ENCODE data around the gene ARMH4. TPM values are rescaled to one million over a fixed set of nuclear protein-coding genes. Genes with fewer than 3 reads are reported as not detected.

ARMH4 gene
- polyA plus RNA-seq, 1 experiment, result 1.6 TPM

GRCh38 chr14:58121530-58122186, 30.4 kb downstream of the ARMH4 start:
- Histone ChIP-seq H3K36me3 (ENCODE audit: control insufficient read depth, insufficient read depth, low read length) (no peaks in the 10 kb centered on the region), H3K4me3 (ENCODE audit: low read depth, low read length) (no peak overlapping the region), H3K27me3 (ENCODE audit: control insufficient read depth, insufficient read depth, low read length) (no peaks in the 10 kb centered on the region)
- no peak for DNase-seq (ENCODE audit: low read depth)
- TF ChIP-seq CTCF (IDR thresholded peaks at IDR 0.05; ENCODE audit: insufficient read depth, low read depth, low read length), result no peak
- POLR2A ChIA-PET, result no interaction called here
- CTCF ChIA-PET, result interaction anchor here (0.9 to 1.3 kb wide), 2 partner anchors 9 to 14 kb away, joined by 3 read pairs; no protein-coding TSS in a partner anchor

- no peak for DNase-seq (ENCODE audit: low read depth)
- ChIA-PET CTCF (interaction anchor here (0.6 to 1.2 kb wide), 2 partner anchors 11 kb away, joined by 5 to 7 read pairs; no protein-coding TSS in a partner anchor), POLR2A (no interaction called here)
- H3K4me3 ChIP-seq (ENCODE audit: low read depth, low read length), result no peak overlapping the region
- no peak for TF ChIP-seq CTCF (IDR thresholded peaks at IDR 0.05; ENCODE audit: insufficient read depth, low read depth, low read length)
- no peaks in the 10 kb centered on the region for H3K27me3 ChIP-seq (ENCODE audit: control insufficient read depth, insufficient read depth, low read length)
- H3K36me3 ChIP-seq (ENCODE audit: control insufficient read depth, insufficient read depth, low read length), result no peaks in the 10 kb centered on the region
These were observed 32.6 kb downstream of the ARMH4 start for GRCh38 chr14:58119381-58119780.

- DNase-seq (ENCODE audit: low read depth), result no peak
- H3K27me3 ChIP-seq (ENCODE audit: control insufficient read depth, insufficient read depth, low read length), result no peaks in the 10 kb centered on the region
- no peak for TF ChIP-seq CTCF (IDR thresholded peaks at IDR 0.05; ENCODE audit: insufficient read depth, low read depth, low read length)
- no peaks in the 10 kb centered on the region for H3K36me3 ChIP-seq (ENCODE audit: control insufficient read depth, insufficient read depth, low read length)
- POLR2A ChIA-PET, result interaction anchor here (0.6 kb wide), 1 partner anchor 937 kb away, joined by 5 read pairs; no protein-coding TSS in a partner anchor
- CTCF ChIA-PET, result interaction anchor here (1.2 to 1.9 kb wide), 2 partner anchors 10 to 12 kb away, joined by 7 read pairs; no protein-coding TSS in a partner anchor
- no peak overlapping the region for H3K4me3 ChIP-seq (ENCODE audit: low read depth, low read length)
These were observed 33.8 kb downstream of the ARMH4 start for GRCh38 chr14:58118097-58118815.

- CTCF ChIA-PET, result interaction anchor here (0.6 to 4.9 kb wide), 11 partner anchors 19 to 392 kb away, joined by 3 to 38 read pairs (median 3); partner anchors contain the start of gene TOMM20L
- Histone ChIP-seq H3K4me3 (ENCODE audit: low read depth, low read length) (no peak overlapping the region), H3K27me3 (ENCODE audit: control insufficient read depth, insufficient read depth, low read length) (peaks cover 9% of the 10 kb centered on the region), H3K36me3 (ENCODE audit: control insufficient read depth, insufficient read depth, low read length) (no peaks in the 10 kb centered on the region)
- DNase-seq (ENCODE audit: low read depth), result no peak
- POLR2A ChIA-PET, result no interaction called here
- TF ChIP-seq CTCF (IDR thresholded peaks at IDR 0.05; ENCODE audit: insufficient read depth, low read depth, low read length), result no peak
These were observed 42.3 kb downstream of the ARMH4 start for GRCh38 chr14:58109744-58110143.

- CTCF ChIA-PET, result interaction anchor here (0.6 to 4.9 kb wide), 18 partner anchors 8 to 287 kb away, joined by 3 to 38 read pairs (median 4); partner anchors contain the start of genes PSMA3 and TOMM20L
- TF ChIP-seq CTCF (IDR thresholded peaks at IDR 0.05; ENCODE audit: insufficient read depth, low read depth, low read length), result no peak
- POLR2A ChIA-PET, result no interaction called here
- H3K36me3 ChIP-seq (ENCODE audit: control insufficient read depth, insufficient read depth, low read length), result no peaks in the 10 kb centered on the region
- peaks cover 9% of the 10 kb centered on the region for H3K27me3 ChIP-seq (ENCODE audit: control insufficient read depth, insufficient read depth, low read length)
- no peak overlapping the region for H3K4me3 ChIP-seq (ENCODE audit: low read depth, low read length)
- no peak for DNase-seq (ENCODE audit: low read depth)
These were observed 43.3 kb downstream of the ARMH4 start for GRCh38 chr14:58108717-58109116.

Data from BJ (cell line).